DND-41 (cell line): ENCODE measurements around the gene SLC39A3.

Source experiments
- ATAC-seq: fragments of 200-7000 bp; cut with Tn5 transposase; 3 replicates; pipeline ENCODE4 v1.9.1; 2021; ENCODE audit warnings: low read depth; ENCODE audit not compliant: insufficient read depth
- DNase-seq: peaks from one replicate; pipeline ENCODE4 v3.0.0-alpha.2; 2020
- H2AFZ ChIP-seq: 2 replicates; pipeline ENCODE4 v1.6.0; 2012; ENCODE audit warnings: low read depth, low read length
- H3K27ac ChIP-seq: 2 replicates; pipeline ENCODE4 v1.5.1; 2012; ENCODE audit warnings: low read length, inconsistent platforms
- H3K27me3 ChIP-seq: fragments of 200-600 bp; sonication (generic); 2 replicates; pipeline ENCODE4 v1.6.0; 2012; ENCODE audit warnings: low read length, mild to moderate bottlenecking, inconsistent platforms; ENCODE audit not compliant: insufficient read depth, poor library complexity
- H3K36me3 ChIP-seq: 2 replicates; pipeline ENCODE4 v1.5.1; 2012; ENCODE audit warnings: low read length, inconsistent platforms; ENCODE audit not compliant: insufficient read depth
- H3K4me1 ChIP-seq: 2 replicates; pipeline ENCODE4 v1.5.1; 2012; ENCODE audit warnings: mild to moderate bottlenecking, low read length; ENCODE audit not compliant: insufficient read depth
- H3K4me2 ChIP-seq: 2 replicates; pipeline ENCODE4 v1.6.0; 2012; ENCODE audit warnings: mild to moderate bottlenecking, moderate library complexity, low read length, inconsistent platforms; ENCODE audit not compliant: insufficient read depth
- H3K4me3 ChIP-seq, 2 experiments: fragments of 200-600 bp in 1 of 2; shearing (Covaris generic) in 1 of 2; 2 replicates each; pipeline ENCODE4 v1.5.1; 2012 to 2016; ENCODE audit warnings: inconsistent platforms in 2 of 2, low read length in 2 of 2, mild to moderate bottlenecking in 2 of 2, low read depth in 1 of 2, moderate library complexity in 1 of 2
- H3K79me2 ChIP-seq: 2 replicates; pipeline ENCODE4 v1.6.0; 2012; ENCODE audit warnings: low read length, inconsistent platforms; ENCODE audit not compliant: insufficient read depth
- H3K9ac ChIP-seq: 2 replicates; pipeline ENCODE4 v1.6.0; 2012; ENCODE audit warnings: low read depth, mild to moderate bottlenecking, inconsistent platforms, low read length, moderate library complexity
- H3K9me3 ChIP-seq: 2 replicates; pipeline ENCODE4 v1.5.1; 2012; ENCODE audit warnings: low read length, moderate library complexity, mild to moderate bottlenecking, inconsistent platforms; ENCODE audit not compliant: insufficient read depth, severe bottlenecking
- H4K20me1 ChIP-seq: 2 replicates; pipeline ENCODE4 v1.6.0; 2012; ENCODE audit warnings: low read length; ENCODE audit not compliant: insufficient read depth
- CTCF ChIP-seq: IDR thresholded peaks from 2 replicates; pipeline ENCODE4 v1.5.1; 2012; ENCODE audit warnings: borderline replicate concordance, low read length, moderate library complexity, mild to moderate bottlenecking; ENCODE audit not compliant: poor library complexity, severe bottlenecking; ENCODE audit errors: extremely low read depth
- EZH2 ChIP-seq: IDR thresholded peaks from 3 replicates; pipeline ENCODE4 v1.6.1; 2012; ENCODE audit warnings: borderline replicate concordance, low read depth, mild to moderate bottlenecking, moderate library complexity, low read length, inconsistent platforms; ENCODE audit not compliant: severe bottlenecking

The SLC39A3 gene

GRCh38 chr19:2711172-2711874 is 28.5 kb downstream of the SLC39A3 start:
- no peak for TF ChIP-seq EZH2
- no peak for TF ChIP-seq CTCF
- Histone ChIP-seq H3K9ac (no peak overlapping the region), H3K36me3 (no peaks in the 10 kb centered on the region), H3K27me3 (no peaks in the 10 kb centered on the region), H3K9me3 (peaks cover 6% of the 10 kb centered on the region), H3K4me1 (no peaks in the 10 kb centered on the region), H3K79me2 (no peaks in the 10 kb centered on the region), H3K4me3 (no peak overlapping the region), H4K20me1 (no peaks in the 10 kb centered on the region), H2AFZ (no peak overlapping the region), H3K4me2 (no peak overlapping the region), H3K27ac (no peak overlapping the region)
- DNase-seq (no peak), ATAC-seq (no peak)

GRCh38 chr19:2706251-2706650 is 33.6 kb downstream of the SLC39A3 start:
- no peak overlapping the region for H3K4me3 ChIP-seq
- ATAC-seq: no peak
- H4K20me1 ChIP-seq: no peaks in the 10 kb centered on the region; the same call in 1 of the 2 replicates
- no peaks in the 10 kb centered on the region for H3K4me1 ChIP-seq
- TF ChIP-seq CTCF (no peak), EZH2 (no peak)
- no peaks in the 10 kb centered on the region for H3K27me3 ChIP-seq
- no peak overlapping the region for H2AFZ ChIP-seq
- H3K9me3 ChIP-seq: no peaks in the 10 kb centered on the region
- H3K27ac ChIP-seq: no peak overlapping the region
- no peaks in the 10 kb centered on the region for H3K79me2 ChIP-seq
- no peak overlapping the region for H3K4me2 ChIP-seq
- DNase-seq: no peak
- no peaks in the 10 kb centered on the region for H3K36me3 ChIP-seq
- no peak overlapping the region for H3K9ac ChIP-seq

- Histone ChIP-seq H3K4me3 (no peak overlapping the region), H3K4me2 (no peak overlapping the region), H3K4me1 (no peaks in the 10 kb centered on the region), H3K9ac (no peak overlapping the region), H3K27ac (no peak overlapping the region), H3K9me3 (no peaks in the 10 kb centered on the region), H2AFZ (no peak overlapping the region), H3K79me2 (no peaks in the 10 kb centered on the region), H3K27me3 (no peaks in the 10 kb centered on the region), H4K20me1 (no peaks in the 10 kb centered on the region; the same call in 1 of the 2 replicates), H3K36me3 (no peaks in the 10 kb centered on the region)
- ATAC-seq (no peak), DNase-seq (no peak)
- TF ChIP-seq CTCF: no peak
- no peak for TF ChIP-seq EZH2
Measured at GRCh38 chr19:2703691-2704216, 36.1 kb downstream of the SLC39A3 start.

- Histone ChIP-seq H3K4me1 (no peaks in the 10 kb centered on the region), H4K20me1 (no peaks in the 10 kb centered on the region; the same call in 1 of the 2 replicates), H3K4me3 (no peak overlapping the region), H3K9me3 (no peaks in the 10 kb centered on the region), H3K4me2 (no peak overlapping the region), H3K9ac (no peak overlapping the region), H3K27ac (no peak overlapping the region), H3K79me2 (no peaks in the 10 kb centered on the region), H2AFZ (no peak overlapping the region), H3K27me3 (no peaks in the 10 kb centered on the region), H3K36me3 (no peaks in the 10 kb centered on the region)
- ATAC-seq (no peak), DNase-seq (no peak)
- no peak for TF ChIP-seq CTCF
- TF ChIP-seq EZH2: no peak
Measured at GRCh38 chr19:2703077-2703437, 36.8 kb downstream of the SLC39A3 start.
